ENCODE results near the gene RSF1. TPM values are rescaled to one million over a fixed set of nuclear protein-coding genes. Genes with fewer than 3 reads are reported as not detected.

Gene RSF1
- total and polyA plus RNA-seq, 2 experiments from 2014 or later: 51.2 to 188 TPM

- peaks cover 78% of the 10 kb centered on the region for H3K36me3 Mint-ChIP-seq (ENCODE audit: low read depth)
- TF ChIP-seq STAT1 (IDR thresholded peaks at IDR 0.05; ENCODE audit: unreplicated experiment) (no peak), CTCF (conservative IDR thresholded peaks at IDR 0.05; ENCODE audit: low read depth in 2 of 2) (no peak), ZNF114 (CRISPR knock-in tag; IDR thresholded peaks at IDR 0.05) (no peak)
- no peak overlapping the region for H3K27ac Mint-ChIP-seq
- no peak for ATAC-seq
- DNase-seq (ENCODE audit: low spot score): no peak
- Histone ChIP-seq H3K36me3 (ENCODE audit: insufficient read depth) (peaks cover 9% of the 10 kb centered on the region; the same call in 1 of the 2 replicates), H3K4me3 (no peak overlapping the region), H3K79me2 (replicated peaks; ENCODE audit: insufficient read depth) (0 out of 2 replicates have a peak, but pooled peaks cover 13% of the 10 kb centered on the region), H3K9me2 (ENCODE audit: insufficient read depth) (no peaks in the 10 kb centered on the region), H2AFZ (no peak overlapping the region), H3K4me2 (no peak overlapping the region), H3K4me1 (ENCODE audit: insufficient read depth) (no peaks in the 10 kb centered on the region), H3K27me3 (ENCODE audit: insufficient read depth) (no peaks in the 10 kb centered on the region), H3K27ac (ENCODE audit: low read depth) (no peak overlapping the region), H4K20me1 (replicated peaks; ENCODE audit: insufficient read depth) (no peaks in the 10 kb centered on the region), H3F3A (replicated peaks; ENCODE audit: low read depth) (no peaks in the 10 kb centered on the region)
- peaks cover 13% of the 10 kb centered on the region for H3K9me3 Mint-ChIP-seq
- peaks cover 12% of the 10 kb centered on the region for H3K27me3 Mint-ChIP-seq (ENCODE audit: insufficient read depth, low read depth, poor library complexity)
- no peaks in the 10 kb centered on the region; the same call in 2 of the 3 replicates for H3K4me1 Mint-ChIP-seq
- no peak overlapping the region for H3K4me3 Mint-ChIP-seq
Observed at GRCh38 chr11:77736473-77736872, 84.0 kb downstream of the RSF1 start.

DNA sequence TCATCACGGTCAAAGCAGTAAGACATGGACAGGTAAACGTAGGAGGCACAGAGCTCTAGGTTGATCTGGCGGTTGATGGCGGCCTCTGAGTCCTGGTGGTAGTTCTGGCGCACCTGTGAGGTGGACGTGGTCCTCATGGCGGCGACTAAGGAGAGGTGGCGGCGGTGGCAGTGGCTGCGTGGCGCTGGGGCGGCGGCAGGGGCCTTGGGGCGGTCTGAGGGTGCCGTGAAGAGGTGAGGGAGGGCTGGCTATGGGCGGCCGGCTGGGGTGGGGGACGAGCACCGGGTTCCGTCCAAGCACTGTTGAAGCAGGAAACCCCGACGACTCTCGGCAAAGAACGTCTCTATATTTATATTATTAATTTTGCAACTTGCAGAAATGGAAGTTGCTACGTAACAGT, 85.6 kb downstream of the RSF1 start:
- Histone ChIP-seq H4K20me1 (replicated peaks; ENCODE audit: insufficient read depth) (no peaks in the 10 kb centered on the region), H3K27ac (ENCODE audit: low read depth) (no peak overlapping the region), H3K4me3 (no peak overlapping the region), H3K27me3 (ENCODE audit: insufficient read depth) (no peaks in the 10 kb centered on the region), H2AFZ (no peak overlapping the region), H3K4me2 (no peak overlapping the region), H3K79me2 (replicated peaks; ENCODE audit: insufficient read depth) (0 out of 2 replicates have a peak, but pooled peaks cover 5% of the 10 kb centered on the region), H3K4me1 (ENCODE audit: insufficient read depth) (no peaks in the 10 kb centered on the region), H3K9me2 (ENCODE audit: insufficient read depth) (no peaks in the 10 kb centered on the region), H3K36me3 (ENCODE audit: insufficient read depth) (peaks cover 4% of the 10 kb centered on the region; the same call in 1 of the 2 replicates), H3F3A (replicated peaks; ENCODE audit: low read depth) (no peaks in the 10 kb centered on the region)
- Mint-ChIP-seq H3K4me3 (no peak overlapping the region), H3K9me3 (peaks cover 26% of the 10 kb centered on the region), H3K27me3 (ENCODE audit: insufficient read depth, low read depth, poor library complexity) (peaks cover 12% of the 10 kb centered on the region), H3K4me1 (no peaks in the 10 kb centered on the region; the same call in 2 of the 3 replicates), H3K36me3 (ENCODE audit: low read depth) (peaks cover 81% of the 10 kb centered on the region), H3K27ac (no peak overlapping the region)
- no peak for DNase-seq (ENCODE audit: low spot score)
- no peak for ATAC-seq
- TF ChIP-seq, protein P1, sequence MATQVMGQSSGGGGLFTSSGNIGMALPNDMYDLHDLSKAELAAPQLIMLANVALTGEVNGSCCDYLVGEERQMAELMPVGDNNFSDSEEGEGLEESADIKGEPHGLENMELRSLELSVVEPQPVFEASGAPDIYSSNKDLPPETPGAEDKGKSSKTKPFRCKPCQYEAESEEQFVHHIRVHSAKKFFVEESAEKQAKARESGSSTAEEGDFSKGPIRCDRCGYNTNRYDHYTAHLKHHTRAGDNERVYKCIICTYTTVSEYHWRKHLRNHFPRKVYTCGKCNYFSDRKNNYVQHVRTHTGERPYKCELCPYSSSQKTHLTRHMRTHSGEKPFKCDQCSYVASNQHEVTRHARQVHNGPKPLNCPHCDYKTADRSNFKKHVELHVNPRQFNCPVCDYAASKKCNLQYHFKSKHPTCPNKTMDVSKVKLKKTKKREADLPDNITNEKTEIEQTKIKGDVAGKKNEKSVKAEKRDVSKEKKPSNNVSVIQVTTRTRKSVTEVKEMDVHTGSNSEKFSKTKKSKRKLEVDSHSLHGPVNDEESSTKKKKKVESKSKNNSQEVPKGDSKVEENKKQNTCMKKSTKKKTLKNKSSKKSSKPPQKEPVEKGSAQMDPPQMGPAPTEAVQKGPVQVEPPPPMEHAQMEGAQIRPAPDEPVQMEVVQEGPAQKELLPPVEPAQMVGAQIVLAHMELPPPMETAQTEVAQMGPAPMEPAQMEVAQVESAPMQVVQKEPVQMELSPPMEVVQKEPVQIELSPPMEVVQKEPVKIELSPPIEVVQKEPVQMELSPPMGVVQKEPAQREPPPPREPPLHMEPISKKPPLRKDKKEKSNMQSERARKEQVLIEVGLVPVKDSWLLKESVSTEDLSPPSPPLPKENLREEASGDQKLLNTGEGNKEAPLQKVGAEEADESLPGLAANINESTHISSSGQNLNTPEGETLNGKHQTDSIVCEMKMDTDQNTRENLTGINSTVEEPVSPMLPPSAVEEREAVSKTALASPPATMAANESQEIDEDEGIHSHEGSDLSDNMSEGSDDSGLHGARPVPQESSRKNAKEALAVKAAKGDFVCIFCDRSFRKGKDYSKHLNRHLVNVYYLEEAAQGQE (IDR thresholded peaks at IDR 0.05; ENCODE audit: unreplicated experiment): no peak
- TF ChIP-seq JUNB (IDR thresholded peaks at IDR 0.05; ENCODE audit: unreplicated experiment): no peak
- no peak for TF ChIP-seq CTCF (conservative IDR thresholded peaks at IDR 0.05; ENCODE audit: low read depth in 2 of 2)
- no peak for TF ChIP-seq CREB1 (CRISPR knock-in tag; IDR thresholded peaks at IDR 0.05; ENCODE audit: low read depth)
- TF ChIP-seq POLR2AphosphoS5 (IDR thresholded peaks at IDR 0.05; ENCODE audit: low read depth): no peak
- TF ChIP-seq ZNF462 (CRISPR knock-in tag; IDR thresholded peaks at IDR 0.05): no peak

Measured in GM23338 (cell line).